H9 (cell line): Measurements from ENCODE around the gene MAP2K1. TPM values are rescaled to one million over a fixed set of nuclear protein-coding genes. Genes with fewer than 3 reads are reported as not detected.

ENCODE experiments used
- DNase-seq: peaks from one replicate; pipeline ENCODE4 v3.0.0-alpha.2; 2017
- H2AFZ ChIP-seq: one replicate; pipeline ENCODE4 v1.6.1; 2013; ENCODE audit warnings: mild to moderate bottlenecking, low read length, control low read depth, moderate library complexity
- H2AK5ac ChIP-seq: 2 replicates; pipeline ENCODE4 v1.6.1; 2013; ENCODE audit warnings: low read length, control low read depth, mixed read lengths; ENCODE audit not compliant: insufficient read length
- H2BK120ac ChIP-seq: one replicate; pipeline ENCODE4 v1.6.1; 2013; ENCODE audit warnings: low read depth, mild to moderate bottlenecking, low read length, control low read depth, inconsistent platforms; ENCODE audit not compliant: poor library complexity, severe bottlenecking
- H2BK12ac ChIP-seq: 2 replicates; pipeline ENCODE4 v1.6.1; 2013; ENCODE audit warnings: low read length, control low read depth, mixed read lengths, low read depth; ENCODE audit not compliant: insufficient read length
- H2BK15ac ChIP-seq: 2 replicates; pipeline ENCODE4 v1.6.1; 2013; ENCODE audit warnings: low read depth, low read length, control low read depth
- H2BK20ac ChIP-seq: one replicate; pipeline ENCODE4 v1.6.1; 2013; ENCODE audit warnings: low read depth, mild to moderate bottlenecking, low read length, control low read depth, inconsistent platforms; ENCODE audit not compliant: poor library complexity, severe bottlenecking
- H2BK5ac ChIP-seq: 2 replicates; pipeline ENCODE4 v1.6.1; 2013; ENCODE audit warnings: low read length, control low read depth, mixed read lengths; ENCODE audit not compliant: insufficient read length
- H3K14ac ChIP-seq: 2 replicates; pipeline ENCODE4 v1.6.1; 2013; ENCODE audit warnings: low read length, control low read depth; ENCODE audit not compliant: insufficient read depth
- H3K18ac ChIP-seq: 2 replicates; pipeline ENCODE4 v1.6.1; 2013; ENCODE audit warnings: low read depth, mild to moderate bottlenecking, mixed read lengths, low read length, control low read depth; ENCODE audit not compliant: insufficient read length
- H3K23ac ChIP-seq: 2 replicates; pipeline ENCODE4 v1.6.1; 2013; ENCODE audit warnings: low read length, control low read depth, mixed read lengths, low read depth; ENCODE audit not compliant: insufficient read length
- H3K23me2 ChIP-seq: 2 replicates; pipeline ENCODE4 v1.6.1; 2013; ENCODE audit warnings: low read depth, mild to moderate bottlenecking, mixed read lengths, low read length, control low read depth; ENCODE audit not compliant: insufficient read length, poor library complexity, severe bottlenecking
- H3K27ac ChIP-seq: 2 replicates; pipeline ENCODE4 v1.5.1; 2013; ENCODE audit warnings: low read length, control low read depth, mixed read lengths, low read depth; ENCODE audit not compliant: insufficient read length
- H3K27me3 ChIP-seq: 2 replicates; pipeline ENCODE4 v1.6.1; 2013; ENCODE audit warnings: low read length, control low read depth, inconsistent platforms; ENCODE audit not compliant: insufficient read depth
- H3K4ac ChIP-seq: 2 replicates; pipeline ENCODE4 v1.6.1; 2013; ENCODE audit warnings: low read depth, mild to moderate bottlenecking, control low read depth, inconsistent platforms, low read length, moderate library complexity
- H3K4me1 ChIP-seq: 2 replicates; pipeline ENCODE4 v1.6.1; 2013; ENCODE audit warnings: low read length, control low read depth, inconsistent platforms; ENCODE audit not compliant: insufficient read depth
- H3K4me2 ChIP-seq: 2 replicates; pipeline ENCODE4 v1.6.1; 2013; ENCODE audit warnings: low read length, control low read depth, mixed read lengths; ENCODE audit not compliant: insufficient read length, insufficient read depth
- H3K56ac ChIP-seq: 2 replicates; pipeline ENCODE4 v1.6.1; 2013; ENCODE audit warnings: low read depth, mild to moderate bottlenecking, mixed read lengths, low read length, control low read depth; ENCODE audit not compliant: insufficient read length
- H3K79me1 ChIP-seq: 2 replicates; pipeline ENCODE4 v1.6.1; 2013; ENCODE audit warnings: low read depth, mild to moderate bottlenecking, moderate library complexity, low read length, control low read depth, inconsistent platforms; ENCODE audit not compliant: insufficient read depth, poor library complexity, severe bottlenecking
- H3K79me2 ChIP-seq: 2 replicates; pipeline ENCODE4 v1.6.1; 2013; ENCODE audit warnings: low read length, control low read depth, inconsistent platforms; ENCODE audit not compliant: insufficient read depth
- H3K9ac ChIP-seq: 2 replicates; pipeline ENCODE4 v1.6.1; 2013; ENCODE audit warnings: low read length, control low read depth, mixed read lengths; ENCODE audit not compliant: insufficient read length; ENCODE audit errors: extremely low read depth
- H3K9me3 ChIP-seq: one replicate; pipeline ENCODE4 v1.6.1; 2013; ENCODE audit warnings: low read depth, low read length, inconsistent platforms; ENCODE audit not compliant: control insufficient read depth
- H3T11ph ChIP-seq: one replicate; pipeline ENCODE4 v1.6.1; 2013; ENCODE audit warnings: mild to moderate bottlenecking, low read length, control low read depth, inconsistent platforms
- H4K20me1 ChIP-seq: one replicate; pipeline ENCODE4 v1.6.1; 2013; ENCODE audit not compliant: control insufficient read depth, insufficient read length, insufficient read depth
- H4K5ac ChIP-seq: 2 replicates; pipeline ENCODE4 v1.6.1; 2013; ENCODE audit warnings: low read depth, mild to moderate bottlenecking, mixed read lengths, low read length, control low read depth; ENCODE audit not compliant: insufficient read length
- H4K8ac ChIP-seq: replicated peaks from 2 replicates; pipeline ENCODE4 v1.6.1; 2013; ENCODE audit warnings: low read length, control low read depth, mixed read lengths, low read depth; ENCODE audit not compliant: insufficient read length
- H4K91ac ChIP-seq: 2 replicates; pipeline ENCODE4 v1.6.1; 2013; ENCODE audit warnings: low read depth, mild to moderate bottlenecking, moderate library complexity, mixed read lengths, low read length, control low read depth; ENCODE audit not compliant: insufficient read length
- H3K27ac Mint-ChIP-seq, 3 experiments: 2 replicates in 2 of 3; 3 replicates in 1 of 3; pipeline ENCODE4 v1.8.0; 2020 to 2021; ENCODE audit warnings: mixed read lengths in 3 of 3, mild to moderate bottlenecking in 1 of 3, moderate library complexity in 1 of 3
- H3K27me3 Mint-ChIP-seq: 2 replicates; pipeline ENCODE4 v1.8.0; 2021; ENCODE audit warnings: low read depth, mild to moderate bottlenecking, moderate library complexity, mixed read lengths
- H3K36me3 Mint-ChIP-seq, 3 experiments: 2 replicates in 2 of 3; 3 replicates in 1 of 3; pipeline ENCODE4 v1.8.0; 2020 to 2021; ENCODE audit warnings: low read depth in 3 of 3, mixed read lengths in 3 of 3; ENCODE audit not compliant: insufficient read depth in 1 of 3
- H3K4me1 Mint-ChIP-seq, 2 experiments: 2 replicates each; pipeline ENCODE4 v1.8.0; 2020; ENCODE audit warnings: mixed read lengths in 2 of 2
- H3K4me3 Mint-ChIP-seq, 2 experiments: 2 replicates in 1 of 2; 3 replicates in 1 of 2; pipeline ENCODE4 v1.8.0; 2020 to 2021; ENCODE audit warnings: mild to moderate bottlenecking in 2 of 2, mixed read lengths in 2 of 2, moderate library complexity in 1 of 2
- H3K9me3 Mint-ChIP-seq, 2 experiments: 2 replicates in 1 of 2; 3 replicates in 1 of 2; pipeline ENCODE4 v1.8.0; 2020; ENCODE audit warnings: mild to moderate bottlenecking in 2 of 2, mixed read lengths in 2 of 2, moderate library complexity in 1 of 2
- WGBS: extraction: QIAGEN DNeasy Blood & Tissue Kit; methylation state at CpG from one replicate; pipeline ENCODE4 v1.1.7; 2013; ENCODE audit warnings: missing lambda C conversion rate, low lambda C conversion rate, mixed read lengths; ENCODE audit not compliant: insufficient read length; ENCODE audit errors: extremely low coverage; 5-methylcytosine and 5-hydroxymethylcytosine counted together
- total RNA-seq: library from RNA; stranded (reverse); gene quantifications from 2 replicates; pipeline ENCODE4 v1.2.1, GENCODE V29; 2021
- TF ChIP-seq, protein P1 (sequence below): fragments of 200-600 bp; sonication (generic); conservative IDR thresholded peaks from 3 replicates; pipeline ENCODE4 v1.8.0; 2021; ENCODE audit warnings: antibody characterized with exemption, mild to moderate bottlenecking

MAP2K1 gene
- total RNA-seq, 1 experiment from 2014 or later, result 50.8 TPM

DNA sequence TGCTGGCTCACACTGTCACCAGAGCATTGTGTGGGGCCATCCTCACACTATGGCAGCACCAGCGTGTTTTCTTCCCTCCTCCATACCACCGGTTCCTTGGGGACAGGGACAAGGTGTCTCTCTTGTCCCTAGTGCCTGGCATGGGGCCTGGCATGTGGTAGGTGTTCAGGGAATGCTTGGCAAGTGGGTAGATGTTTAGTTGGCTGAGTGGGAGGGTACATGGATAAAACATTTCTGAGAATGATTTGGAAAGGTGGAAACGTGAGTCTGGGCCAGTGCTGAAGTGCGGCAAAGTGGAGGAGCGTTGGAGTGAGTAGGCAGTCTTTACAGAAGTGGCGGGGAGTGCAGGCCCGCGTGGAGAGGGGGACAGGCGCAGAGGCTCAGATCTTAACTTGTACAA is 95.8 kb downstream of the MAP2K1 start:
- Histone ChIP-seq H3K56ac (no peak overlapping the region), H3K79me1 (no peaks in the 10 kb centered on the region), H3K4me1 (no peaks in the 10 kb centered on the region), H4K91ac (no peak overlapping the region), H3K79me2 (no peaks in the 10 kb centered on the region), H2BK120ac (no peak overlapping the region), H2BK15ac (no peak overlapping the region), H3K14ac (no peak overlapping the region), H3K9ac (no peak overlapping the region), H3K9me3 (no peaks in the 10 kb centered on the region), H2BK5ac (no peak overlapping the region), H3K4me2 (no peak overlapping the region), H3K27me3 (no peaks in the 10 kb centered on the region), H2BK20ac (no peak overlapping the region), H2BK12ac (no peak overlapping the region), H3K23me2 (no peaks in the 10 kb centered on the region), H3K23ac (no peak overlapping the region), H4K5ac (no peak overlapping the region), H3K18ac (no peak overlapping the region), H2AK5ac (no peak overlapping the region), H3K27ac (no peak overlapping the region), H4K8ac (no peak overlapping the region), H3T11ph (no peak overlapping the region), H3K4ac (no peak overlapping the region), H2AFZ (no peak overlapping the region), H4K20me1 (no peaks in the 10 kb centered on the region)
- no peaks in the 10 kb centered on the region for H3K27me3 Mint-ChIP-seq
- peak overlapping the region in 2 of 3 experiments; percentile 27 to 61; a peak in 5 of 7 replicates for H3K27ac Mint-ChIP-seq
- TF ChIP-seq, protein P1, sequence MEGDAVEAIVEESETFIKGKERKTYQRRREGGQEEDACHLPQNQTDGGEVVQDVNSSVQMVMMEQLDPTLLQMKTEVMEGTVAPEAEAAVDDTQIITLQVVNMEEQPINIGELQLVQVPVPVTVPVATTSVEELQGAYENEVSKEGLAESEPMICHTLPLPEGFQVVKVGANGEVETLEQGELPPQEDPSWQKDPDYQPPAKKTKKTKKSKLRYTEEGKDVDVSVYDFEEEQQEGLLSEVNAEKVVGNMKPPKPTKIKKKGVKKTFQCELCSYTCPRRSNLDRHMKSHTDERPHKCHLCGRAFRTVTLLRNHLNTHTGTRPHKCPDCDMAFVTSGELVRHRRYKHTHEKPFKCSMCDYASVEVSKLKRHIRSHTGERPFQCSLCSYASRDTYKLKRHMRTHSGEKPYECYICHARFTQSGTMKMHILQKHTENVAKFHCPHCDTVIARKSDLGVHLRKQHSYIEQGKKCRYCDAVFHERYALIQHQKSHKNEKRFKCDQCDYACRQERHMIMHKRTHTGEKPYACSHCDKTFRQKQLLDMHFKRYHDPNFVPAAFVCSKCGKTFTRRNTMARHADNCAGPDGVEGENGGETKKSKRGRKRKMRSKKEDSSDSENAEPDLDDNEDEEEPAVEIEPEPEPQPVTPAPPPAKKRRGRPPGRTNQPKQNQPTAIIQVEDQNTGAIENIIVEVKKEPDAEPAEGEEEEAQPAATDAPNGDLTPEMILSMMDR, result no peak
- no peaks in the 10 kb centered on the region for H3K9me3 Mint-ChIP-seq
- peaks cover 4 to 5% of the 10 kb centered on the region in 2 experiments; a peak in 3 of 4 replicates for H3K4me1 Mint-ChIP-seq
- H3K36me3 Mint-ChIP-seq, result peaks cover 37 to 51% (median 38%) of the 10 kb centered on the region in 3 experiments
- no CpG with 5 or more reads among the region's 9 CpGs for WGBS
- DNase-seq, result no peak
- no peak overlapping the region for H3K4me3 Mint-ChIP-seq
